GF-D8 (cell line): ENCODE data around the gene PLS3.
"Not testable (repeated sequence)": the region's sequence is repeated elsewhere in the genome, so short reads cannot be mapped to it uniquely, and the experiment has no call there.

Experiments
- DNase-seq: peaks from one replicate; lab custom pipeline; 2025; lab: John Stamatoyannopoulos, UW

The PLS3 gene

GRCh38 chrX:115560978-115561604, at the start of gene PLS3:
PLS3 (plus strand) TSS chrX:115561174; CDS start chrX:115610251, 49,077 bp downstream.
- DNase-seq: no peak

GRCh38 chrX:115518113-115518512, 42.9 kb upstream of the PLS3 start:
- no peak for DNase-seq

- no peak for DNase-seq
Measured at GRCh38 chrX:115521741-115522140, 39.2 kb upstream of the PLS3 start.

GRCh38 chrX:115522952-115523351, 38.0 kb upstream of the PLS3 start:
- DNase-seq: no peak

GRCh38 chrX:115525486-115525885, 35.5 kb upstream of the PLS3 start:
- DNase-seq: no peak

GRCh38 chrX:115531818-115532403, 29.1 kb upstream of the PLS3 start:
- DNase-seq: no peak

- no peak for DNase-seq
Measured at GRCh38 chrX:115533485-115533884, 27.5 kb upstream of the PLS3 start.

GRCh38 chrX:115534383-115534782, 26.6 kb upstream of the PLS3 start:
- no peak for DNase-seq

- no peak for DNase-seq
Measured at GRCh38 chrX:115535421-115535820, 25.6 kb upstream of the PLS3 start.

GRCh38 chrX:115535844-115536243, 25.1 kb upstream of the PLS3 start:
- DNase-seq: no peak

GRCh38 chrX:115539841-115540240, 21.1 kb upstream of the PLS3 start:
- no peak for DNase-seq

- not testable (repeated sequence) for DNase-seq
Measured at GRCh38 chrX:115541045-115541444, 19.9 kb upstream of the PLS3 start.

- no peak for DNase-seq
Measured at GRCh38 chrX:115547448-115547847, 13.5 kb upstream of the PLS3 start.

GRCh38 chrX:115549008-115549407, 12.0 kb upstream of the PLS3 start:
- DNase-seq: no peak

GRCh38 chrX:115553171-115553570, 7.8 kb upstream of the PLS3 start:
- DNase-seq: no peak

GRCh38 chrX:115559672-115560071, 1.3 kb upstream of the PLS3 start:
- DNase-seq: no peak

GRCh38 chrX:115560211-115560977, 580 bp upstream of the PLS3 start:
- DNase-seq: no peak

GRCh38 chrX:115561605-115562479, 868 bp downstream of the PLS3 start:
- no peak for DNase-seq

- no peak for DNase-seq
Measured at GRCh38 chrX:115562480-115562847, 1.5 kb downstream of the PLS3 start.

- DNase-seq: no peak
Measured at GRCh38 chrX:115563633-115564162, 2.7 kb downstream of the PLS3 start.

- DNase-seq: no peak
Measured at GRCh38 chrX:115564243-115564642, 3.3 kb downstream of the PLS3 start.

- DNase-seq: no peak
Measured at GRCh38 chrX:115565888-115566287, 4.9 kb downstream of the PLS3 start.
